ENCODE measurements around the gene ANKLE2. TPM values are rescaled to one million over a fixed set of nuclear protein-coding genes. Genes with fewer than 3 reads are reported as not detected.

Gene ANKLE2
- total and polyA plus RNA-seq, 3 experiments from 2014 or later: 40.6 to 119 (median 114) TPM

GRCh38 chr12:132711080-132711843 is 50.4 kb downstream of the ANKLE2 start:
- H3K27ac ChIP-seq (ENCODE audit: low read depth, low read length): peak overlapping the region; percentile 54
- peaks cover 5 to 25% (median 7%) of the 10 kb centered on the region in 3 donors for H3K36me3 Mint-ChIP-seq

GRCh38 chr12:132710405-132711079 is 51.1 kb downstream of the ANKLE2 start, which contains the start of gene PGAM5:
PGAM5 (plus strand) TSS chr12:132710842; CDS start chr12:132710877, 35 bp downstream.
- peak within 1 kb of the TSS; percentile 74 to 99 (median 95) for H3K27ac Mint-ChIP-seq
- peaks cover 17 to 34% (median 29%) of the 10 kb centered on the region in 3 donors for H3K4me1 Mint-ChIP-seq
- H3K27me3 Mint-ChIP-seq: no peaks in the 10 kb centered on the region
- DNase-seq: peak; percentile 90 to 96 (median 95)
- no peaks in the 10 kb centered on the region for H3K27me3 ChIP-seq (ENCODE audit: insufficient read depth, low read length, poor library complexity, severe bottlenecking)
- H3K9me3 Mint-ChIP-seq: peaks cover 0 to 18% (median 14%) of the 10 kb centered on the region in 5 donors
- CTCF ChIA-PET: no interaction called here
- peaks cover 5 to 20% (median 7%) of the 10 kb centered on the region in 3 donors for H3K36me3 Mint-ChIP-seq
- peak within 1 kb of the TSS; percentile 81 to 96 (median 90) for H3K4me3 Mint-ChIP-seq
- peaks cover 17% of the 10 kb centered on the region for H3K4me1 ChIP-seq (ENCODE audit: insufficient read depth, low read length)
- peaks cover 10% of the 10 kb centered on the region for H3K36me3 ChIP-seq (ENCODE audit: insufficient read depth, low read length)
- POLR2A ChIA-PET: interaction anchor here (0.6 to 0.9 kb wide), 3 partner anchors 50 to 124 kb away, joined by 3 to 8 read pairs (median 5); partner anchors contain the start of gene GOLGA3
- peak within 1 kb of the TSS; percentile 91 for H3K27ac ChIP-seq (ENCODE audit: low read depth, low read length)
- peak within 1 kb of the TSS; percentile 83 for H3K4me3 ChIP-seq (ENCODE audit: low read length)
- H3K9me3 ChIP-seq (ENCODE audit: low read length): no peaks in the 10 kb centered on the region

More at GRCh38 chr12:132711080-132711843, 50.4 kb downstream of the ANKLE2 start:
- Mint-ChIP-seq H3K27me3 (no peaks in the 10 kb centered on the region), H3K4me1 (peaks cover 17 to 34% (median 29%) of the 10 kb centered on the region in 3 donors), H3K9me3 (peaks cover 0 to 18% (median 14%) of the 10 kb centered on the region in 5 donors), H3K4me3 (peak overlapping the region; percentile 74 to 86 (median 80)), H3K27ac (peak overlapping the region in 4 of 8 donors; percentile 60 to 79 (median 70))
- Histone ChIP-seq H3K36me3 (ENCODE audit: insufficient read depth, low read length) (peaks cover 10% of the 10 kb centered on the region), H3K9me3 (ENCODE audit: low read length) (no peaks in the 10 kb centered on the region), H3K4me3 (ENCODE audit: low read length) (peak overlapping the region; percentile 69), H3K4me1 (ENCODE audit: insufficient read depth, low read length) (peaks cover 17% of the 10 kb centered on the region), H3K27me3 (ENCODE audit: insufficient read depth, low read length, poor library complexity, severe bottlenecking) (no peaks in the 10 kb centered on the region)
- POLR2A ChIA-PET: interaction anchor here (0.9 kb wide), 1 partner anchor 49 kb away, joined by 3 read pairs; no protein-coding TSS in a partner anchor
- CTCF ChIA-PET: no interaction called here
- DNase-seq: peak in 1 of 5 donors; percentile 6

- peaks cover 5 to 18% (median 7%) of the 10 kb centered on the region in 3 donors for H3K36me3 Mint-ChIP-seq
- POLR2A ChIA-PET: interaction anchor here (0.6 kb wide), 2 partner anchors 119 to 125 kb away, joined by 5 to 8 read pairs; partner anchors contain the start of gene GOLGA3
- Histone ChIP-seq H3K27ac (ENCODE audit: low read depth, low read length) (peak overlapping the region; percentile 91), H3K9me3 (ENCODE audit: low read length) (no peaks in the 10 kb centered on the region), H3K36me3 (ENCODE audit: insufficient read depth, low read length) (peaks cover 10% of the 10 kb centered on the region), H3K4me3 (ENCODE audit: low read length) (peak overlapping the region; percentile 83), H3K27me3 (ENCODE audit: insufficient read depth, low read length, poor library complexity, severe bottlenecking) (no peaks in the 10 kb centered on the region), H3K4me1 (ENCODE audit: insufficient read depth, low read length) (peaks cover 17% of the 10 kb centered on the region)
- H3K27me3 Mint-ChIP-seq: no peaks in the 10 kb centered on the region
- CTCF ChIA-PET: no interaction called here
- H3K27ac Mint-ChIP-seq: peak overlapping the region; percentile 74 to 99 (median 95)
- peaks cover 0 to 18% (median 14%) of the 10 kb centered on the region in 5 donors for H3K9me3 Mint-ChIP-seq
- H3K4me1 Mint-ChIP-seq: peaks cover 17 to 34% (median 29%) of the 10 kb centered on the region in 3 donors
- DNase-seq: no peak
- H3K4me3 Mint-ChIP-seq: peak overlapping the region; percentile 81 to 96 (median 90)
Observed at GRCh38 chr12:132710043-132710404, 51.6 kb downstream of the ANKLE2 start.

- H3K27me3 Mint-ChIP-seq: no peaks in the 10 kb centered on the region
Observed at GRCh38 chr12:132708150-132708549, 53.5 kb downstream of the ANKLE2 start.

GRCh38 chr12:132707241-132707640 is 54.4 kb downstream of the ANKLE2 start:
- no peak for DNase-seq
- POLR2A ChIA-PET: no interaction called here
- Mint-ChIP-seq H3K36me3 (peaks cover 2 to 14% (median 12%) of the 10 kb centered on the region in 3 donors), H3K4me3 (peak overlapping the region in 6 of 7 donors; percentile 13 to 80 (median 38)), H3K9me3 (peaks cover 0 to 18% (median 14%) of the 10 kb centered on the region in 5 donors), H3K27ac (peak overlapping the region in 5 of 8 donors; percentile 2 to 83 (median 44)), H3K27me3 (no peaks in the 10 kb centered on the region), H3K4me1 (peaks cover 11 to 15% (median 15%) of the 10 kb centered on the region in 3 donors)
- no peaks in the 10 kb centered on the region for H3K9me3 ChIP-seq (ENCODE audit: low read length)
- peaks cover 15% of the 10 kb centered on the region for H3K4me1 ChIP-seq (ENCODE audit: insufficient read depth, low read length)
- no peaks in the 10 kb centered on the region for H3K27me3 ChIP-seq (ENCODE audit: insufficient read depth, low read length, poor library complexity, severe bottlenecking)
- H3K36me3 ChIP-seq (ENCODE audit: insufficient read depth, low read length): no peaks in the 10 kb centered on the region
- H3K4me3 ChIP-seq (ENCODE audit: low read length): no peak overlapping the region
- H3K27ac ChIP-seq (ENCODE audit: low read depth, low read length): no peak overlapping the region
- CTCF ChIA-PET: no interaction called here

More at GRCh38 chr12:132708150-132708549, 53.5 kb downstream of the ANKLE2 start:
- Mint-ChIP-seq H3K27ac (peak overlapping the region in 5 of 8 donors; percentile 47 to 83 (median 64)), H3K36me3 (peaks cover 2 to 15% (median 12%) of the 10 kb centered on the region in 3 donors), H3K4me3 (peak overlapping the region in 3 of 7 donors; percentile 13 to 81 (median 63)), H3K9me3 (peaks cover 0 to 18% (median 14%) of the 10 kb centered on the region in 5 donors), H3K4me1 (peaks cover 13 to 22% (median 21%) of the 10 kb centered on the region in 3 donors)
- H3K27me3 ChIP-seq (ENCODE audit: insufficient read depth, low read length, poor library complexity, severe bottlenecking): no peaks in the 10 kb centered on the region
- peaks cover 17% of the 10 kb centered on the region for H3K4me1 ChIP-seq (ENCODE audit: insufficient read depth, low read length)
- no peaks in the 10 kb centered on the region for H3K9me3 ChIP-seq (ENCODE audit: low read length)
- H3K4me3 ChIP-seq (ENCODE audit: low read length): no peak overlapping the region
- no peak for DNase-seq
- POLR2A ChIA-PET: interaction anchor here (0.6 kb wide), 1 partner anchor 178 kb away, joined by 3 read pairs; no protein-coding TSS in a partner anchor
- no peaks in the 10 kb centered on the region for H3K36me3 ChIP-seq (ENCODE audit: insufficient read depth, low read length)
- CTCF ChIA-PET: interaction anchor here (0.8 kb wide), 1 partner anchor 12 kb away, joined by 3 read pairs; no protein-coding TSS in a partner anchor
- H3K27ac ChIP-seq (ENCODE audit: low read depth, low read length): no peak overlapping the region

- no peaks in the 10 kb centered on the region for H3K4me1 ChIP-seq (ENCODE audit: insufficient read depth, low read length)
- H3K27ac Mint-ChIP-seq: peak overlapping the region in 3 of 8 donors; percentile 65 to 75 (median 75)
- H3K9me3 ChIP-seq (ENCODE audit: low read length): no peaks in the 10 kb centered on the region
- ChIA-PET POLR2A (no interaction called here), CTCF (no interaction called here)
- H3K4me1 Mint-ChIP-seq: peaks cover 0 to 3% (median 0%) of the 10 kb centered on the region in 3 donors
- DNase-seq: no peak
- no peak overlapping the region for H3K27ac ChIP-seq (ENCODE audit: low read depth, low read length)
- H3K27me3 Mint-ChIP-seq: no peaks in the 10 kb centered on the region
- peaks cover 0 to 15% (median 14%) of the 10 kb centered on the region in 5 donors for H3K9me3 Mint-ChIP-seq
- H3K36me3 ChIP-seq (ENCODE audit: insufficient read depth, low read length): no peaks in the 10 kb centered on the region
- H3K36me3 Mint-ChIP-seq: peaks cover 4 to 24% (median 12%) of the 10 kb centered on the region in 3 donors
- H3K4me3 ChIP-seq (ENCODE audit: low read length): no peak overlapping the region
- no peaks in the 10 kb centered on the region for H3K27me3 ChIP-seq (ENCODE audit: insufficient read depth, low read length, poor library complexity, severe bottlenecking)
- no peak overlapping the region for H3K4me3 Mint-ChIP-seq
Observed at GRCh38 chr12:132703641-132704040, 58.0 kb downstream of the ANKLE2 start.

- ChIA-PET CTCF (no interaction called here), POLR2A (no interaction called here)
- Mint-ChIP-seq H3K4me3 (no peak overlapping the region), H3K27me3 (no peaks in the 10 kb centered on the region), H3K27ac (peak overlapping the region in 1 of 8 donors; percentile 75), H3K9me3 (peaks cover 0 to 7% (median 7%) of the 10 kb centered on the region in 5 donors), H3K4me1 (peaks cover 0 to 3% (median 0%) of the 10 kb centered on the region in 3 donors), H3K36me3 (peaks cover 7 to 32% (median 12%) of the 10 kb centered on the region in 3 donors)
- no peaks in the 10 kb centered on the region for H3K27me3 ChIP-seq (ENCODE audit: insufficient read depth, low read length, poor library complexity, severe bottlenecking)
- no peaks in the 10 kb centered on the region for H3K4me1 ChIP-seq (ENCODE audit: insufficient read depth, low read length)
- H3K4me3 ChIP-seq (ENCODE audit: low read length): no peak overlapping the region
- H3K27ac ChIP-seq (ENCODE audit: low read depth, low read length): no peak overlapping the region
- H3K9me3 ChIP-seq (ENCODE audit: low read length): no peaks in the 10 kb centered on the region
- no peaks in the 10 kb centered on the region for H3K36me3 ChIP-seq (ENCODE audit: insufficient read depth, low read length)
- DNase-seq: no peak
Observed at GRCh38 chr12:132702640-132703039, 59.0 kb downstream of the ANKLE2 start.
